Suppressor macrophage treated with lipopolysaccharide for 1 hour (primary cell): ENCODE data around the gene ETNK2.

Experiments
- DNase-seq, 3 donors: peaks; one replicate each; pipeline ENCODE4 v3.0.0-alpha.2; 2020 to 2022

The ETNK2 gene

DNA sequence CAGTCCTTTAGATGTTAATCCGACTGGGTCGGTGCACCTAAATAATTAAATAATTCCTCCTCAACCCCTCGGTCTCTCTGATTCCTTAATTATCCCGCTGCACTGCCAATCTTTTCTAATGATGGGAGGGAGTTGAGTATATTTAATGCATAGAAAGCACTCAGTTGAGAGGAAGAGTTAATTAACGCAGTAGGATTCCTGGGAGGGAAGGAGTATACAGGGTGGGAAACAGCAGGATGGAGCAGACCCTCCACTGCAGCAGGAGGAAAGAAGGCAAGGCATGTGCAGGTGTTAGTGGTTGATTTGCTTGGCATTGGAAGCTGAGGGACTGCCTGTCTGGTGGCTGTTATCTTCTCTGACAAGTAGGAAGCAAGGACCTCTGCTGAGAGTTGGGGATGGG is 24.2 kb upstream of the ETNK2 start:
- no peak for DNase-seq

DNA sequence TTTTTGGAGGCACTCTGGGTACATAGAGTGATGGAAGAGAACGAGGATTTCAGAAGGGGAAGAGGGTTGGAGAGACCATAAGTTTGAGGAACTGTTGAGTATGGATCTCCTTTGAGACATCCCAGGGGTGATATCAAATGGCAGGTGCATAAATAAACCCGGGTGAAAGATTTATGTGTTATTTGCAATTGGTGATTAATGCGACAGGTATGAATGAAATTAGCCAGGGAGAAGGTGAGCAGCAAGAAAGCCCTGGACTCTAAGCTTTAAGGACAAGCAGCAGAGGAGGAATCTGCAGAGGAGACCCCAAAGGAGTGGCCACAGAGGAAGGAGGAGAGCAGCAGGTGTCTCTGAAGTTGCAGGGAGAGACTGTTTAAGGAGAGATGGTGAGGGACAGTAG is 23.1 kb upstream of the ETNK2 start:
- no peak for DNase-seq

DNA sequence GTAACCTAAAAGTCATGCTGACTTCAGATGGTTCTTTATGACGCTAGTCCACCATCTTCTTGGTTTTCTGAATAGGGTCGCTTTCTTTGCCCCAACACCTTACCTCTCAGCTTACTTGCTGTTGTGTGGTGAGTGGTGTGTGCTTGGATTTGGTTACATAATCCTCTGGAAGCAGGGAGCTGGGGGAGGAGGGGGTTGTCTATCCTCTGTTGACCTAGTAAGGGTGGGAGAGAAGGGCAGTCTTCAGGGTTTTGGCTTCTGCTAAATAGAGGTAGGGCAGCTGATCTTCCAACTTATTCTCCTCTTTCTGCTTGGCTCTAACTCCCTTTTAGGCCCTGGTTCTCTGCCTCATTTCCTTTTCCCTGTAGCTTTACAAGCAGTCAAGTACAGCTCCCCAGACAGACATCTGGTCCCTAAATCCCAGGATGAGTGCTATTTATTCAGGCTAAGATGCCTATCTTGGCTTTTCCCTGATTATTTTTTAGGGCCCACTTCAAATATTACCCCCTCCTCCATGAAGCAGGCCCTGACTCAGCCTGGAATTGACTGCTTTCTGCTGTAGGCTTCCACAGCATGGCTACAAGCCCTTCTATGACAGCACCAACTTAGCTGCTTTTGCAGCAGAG is 20.7 kb upstream of the ETNK2 start:
- DNase-seq = no peak

DNA sequence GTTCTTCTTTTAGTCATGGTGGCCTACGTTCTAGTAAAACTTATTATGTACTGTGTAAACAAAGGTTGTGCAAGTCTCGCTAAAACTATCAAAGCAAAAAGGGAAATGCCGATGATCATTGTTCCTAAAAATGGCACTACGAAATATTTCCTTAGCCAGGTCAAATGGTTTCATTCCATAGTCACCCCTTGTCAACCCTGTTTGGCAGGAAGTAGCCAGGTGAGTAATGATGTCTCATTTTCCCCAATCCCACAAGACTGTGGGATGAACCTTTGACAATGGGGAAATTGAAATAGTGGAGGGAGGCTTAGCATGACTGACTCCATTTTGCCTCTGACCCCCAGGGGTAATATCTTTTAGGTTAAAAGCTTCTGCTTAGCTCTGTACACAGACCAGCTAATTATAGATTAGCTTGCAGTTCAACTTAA is 19.9 kb upstream of the ETNK2 start:
- peak; percentile 59 to 79 (median 77) for DNase-seq

DNA sequence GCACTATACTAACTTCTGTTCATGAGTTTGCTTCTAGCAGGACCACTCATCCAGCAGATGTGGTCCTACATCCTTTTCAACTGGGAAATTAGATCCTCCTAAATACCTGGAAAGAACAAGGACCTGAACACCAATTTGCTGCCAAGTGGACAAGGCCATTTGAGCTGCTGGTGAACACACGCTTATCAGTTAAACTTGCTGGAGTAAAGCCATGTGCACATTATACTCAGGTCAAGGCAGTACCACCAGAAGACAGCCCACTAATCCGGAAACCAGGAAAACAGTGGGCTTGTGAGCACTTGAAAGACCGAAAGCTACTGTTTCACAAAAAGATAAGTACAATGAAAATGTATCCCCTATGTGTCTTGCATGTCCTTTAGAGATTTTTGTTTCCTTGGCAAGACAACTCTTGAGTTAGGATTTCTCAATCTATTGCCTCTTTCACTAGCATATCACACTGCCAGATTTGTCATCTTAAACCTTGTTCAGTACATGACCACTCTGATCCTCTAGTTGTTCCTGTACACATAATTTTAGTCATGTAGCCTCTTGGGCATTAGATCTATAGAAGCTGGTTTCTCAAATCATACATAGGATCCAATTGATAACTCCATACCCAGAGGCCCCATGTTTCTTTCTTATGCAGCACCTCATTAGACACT is 18.8 kb upstream of the ETNK2 start:
- DNase-seq = no peak

DNA sequence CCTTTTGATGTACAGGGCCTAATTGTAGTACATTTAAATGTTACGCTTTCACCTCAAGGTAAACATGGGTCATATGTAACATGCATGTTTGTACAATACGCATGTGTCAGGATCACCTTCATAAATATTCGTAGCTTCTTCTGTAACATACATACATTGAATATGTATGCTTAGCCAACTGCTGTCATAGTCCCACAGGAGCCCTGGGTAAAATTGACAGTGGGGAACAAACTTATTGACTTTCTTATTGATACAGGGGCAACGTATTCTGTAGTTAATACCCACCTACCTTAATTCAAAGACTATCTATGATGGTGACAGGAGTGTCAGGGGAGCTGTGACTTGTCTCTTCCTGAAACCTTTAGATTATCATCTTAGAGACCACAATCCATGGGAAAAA is 18.0 kb upstream of the ETNK2 start:
- no peak for DNase-seq

DNA sequence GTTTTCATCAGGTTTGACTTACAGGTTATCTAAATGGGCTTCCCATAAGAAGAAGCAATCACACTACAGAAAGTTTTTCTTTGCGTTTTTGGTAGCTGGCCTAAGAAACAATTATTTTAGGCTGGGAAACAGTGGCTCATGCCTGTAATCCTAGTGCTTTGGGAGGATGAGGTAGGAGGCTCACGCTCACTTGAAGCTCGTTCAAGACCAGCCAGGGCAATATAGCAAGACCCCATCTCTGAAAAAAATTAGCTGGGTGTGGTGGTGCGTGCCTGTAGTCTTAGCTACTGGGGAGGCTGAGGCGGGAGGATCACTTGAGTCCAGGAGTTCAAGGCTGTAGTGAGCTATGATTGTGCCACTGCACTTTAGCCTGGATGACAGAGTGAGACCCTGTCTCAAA is 15.9 kb upstream of the ETNK2 start:
- DNase-seq = no peak

DNA sequence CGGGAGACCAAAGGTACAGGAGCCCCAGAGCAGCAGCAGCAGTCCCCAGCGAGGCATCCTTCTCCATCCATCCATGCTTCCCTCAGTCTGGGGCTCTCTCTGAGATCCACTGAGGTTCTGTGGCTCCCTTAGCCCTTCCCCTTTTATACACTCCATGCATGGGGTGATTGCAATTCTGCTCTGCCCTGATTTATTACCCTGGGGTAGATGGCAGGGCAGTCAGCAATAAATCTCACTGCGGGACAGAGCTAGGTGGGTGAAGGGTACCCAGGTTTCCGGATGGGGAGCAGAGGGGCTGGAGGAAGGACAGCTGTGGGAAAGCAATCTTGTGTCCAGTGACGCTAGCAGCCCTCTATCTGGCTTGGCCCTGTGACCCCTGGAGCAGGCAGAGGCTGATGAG is 14.4 kb upstream of the ETNK2 start, which contains the start of gene REN:
REN (minus strand) TSS at position 119 of the 400 bp plus-strand sequence; CDS start at position 75, 44 bp downstream.
- no peak for DNase-seq

DNA sequence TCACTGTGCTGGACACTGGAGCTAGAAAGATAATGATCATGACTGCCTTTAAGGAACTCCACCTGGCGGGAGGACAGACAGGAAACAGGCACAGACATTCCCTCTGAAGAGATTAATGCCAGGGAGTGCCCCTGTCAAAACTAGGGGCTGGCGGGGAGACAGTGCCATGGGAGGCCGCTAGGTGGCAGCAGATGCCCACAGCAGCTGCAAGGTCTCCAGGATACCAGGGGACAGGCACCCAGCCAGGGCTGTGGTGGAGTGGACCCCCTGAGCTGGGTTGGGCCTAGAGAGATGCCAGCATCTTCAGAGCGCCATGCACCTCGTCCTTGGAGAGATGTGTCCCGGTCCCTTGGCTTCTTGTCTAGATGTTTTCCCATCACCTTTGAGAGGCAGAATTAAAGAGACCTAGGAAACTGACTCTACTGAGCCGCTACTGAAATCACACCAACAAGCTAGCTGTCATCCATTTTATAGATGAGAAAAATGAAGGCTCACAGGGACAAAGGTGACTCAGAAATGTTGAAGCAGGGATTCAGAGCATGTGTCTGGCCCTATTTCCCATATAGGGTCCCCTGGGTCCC is 10.7 kb upstream of the ETNK2 start:
- peak; percentile 78 to 83 (median 81) for DNase-seq

DNA sequence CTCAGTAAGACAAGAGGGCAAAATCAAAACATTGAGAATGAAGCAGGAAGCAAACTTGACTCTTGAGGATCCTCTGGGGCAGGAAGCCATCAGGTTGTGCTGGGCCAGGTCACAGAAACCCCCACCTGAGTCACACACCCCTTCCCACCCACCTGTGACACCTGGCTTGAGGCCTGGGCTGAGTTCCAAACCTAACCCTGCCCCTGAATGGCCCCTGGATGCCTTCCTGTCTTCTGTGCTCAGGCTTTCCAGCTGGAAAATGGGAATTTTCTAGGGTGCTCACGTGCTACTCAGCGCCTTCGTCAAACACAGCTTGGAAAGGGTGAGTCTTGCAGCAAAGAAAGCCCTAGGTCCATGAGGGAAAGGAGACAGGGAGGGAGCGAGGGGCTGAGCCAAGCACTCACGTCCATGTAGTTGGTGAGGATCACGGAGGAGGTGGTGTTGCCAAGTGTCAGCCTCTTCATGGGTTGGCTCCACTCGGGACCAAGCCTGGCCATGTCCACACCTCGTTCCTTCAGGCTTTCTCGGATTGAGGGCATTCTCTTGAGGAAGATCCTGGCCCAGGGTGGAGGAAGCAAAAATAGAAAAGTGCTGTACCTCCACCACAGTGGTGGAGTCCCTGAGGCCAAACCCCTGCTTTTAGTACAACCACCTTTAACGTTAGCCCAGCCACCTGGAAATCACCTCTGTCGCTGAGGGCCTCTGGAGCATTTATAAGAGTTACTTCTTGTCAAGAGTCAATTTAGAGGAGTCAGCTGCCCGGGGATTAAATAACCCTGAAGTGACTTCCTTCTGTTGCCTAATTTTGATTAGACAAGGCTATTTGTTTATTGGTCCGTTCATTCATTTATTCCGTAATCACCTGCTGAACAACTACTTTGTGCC is 10.0 kb upstream of the ETNK2 start:
- DNase-seq = no peak

DNA sequence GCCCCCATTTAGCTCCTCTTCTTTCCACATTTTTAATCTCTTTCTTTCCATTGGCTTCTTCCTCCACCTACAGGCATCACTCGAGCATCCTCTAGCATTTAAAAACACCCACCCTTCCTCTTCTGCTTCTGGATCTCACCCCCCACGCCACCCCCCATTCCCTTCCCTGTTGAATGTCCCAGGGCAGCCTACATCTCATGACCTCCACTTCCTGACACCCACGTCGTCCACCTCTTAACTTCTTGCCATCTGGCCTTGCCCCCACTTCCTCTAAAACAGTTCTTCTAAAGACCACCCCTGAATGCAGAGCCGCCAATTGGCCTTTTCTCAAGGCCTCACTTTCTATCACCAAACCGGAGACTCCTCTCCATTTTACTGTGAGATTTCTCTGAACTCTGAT is 6.1 kb upstream of the ETNK2 start:
- DNase-seq = peak; percentile 22 to 61 (median 56)

DNA sequence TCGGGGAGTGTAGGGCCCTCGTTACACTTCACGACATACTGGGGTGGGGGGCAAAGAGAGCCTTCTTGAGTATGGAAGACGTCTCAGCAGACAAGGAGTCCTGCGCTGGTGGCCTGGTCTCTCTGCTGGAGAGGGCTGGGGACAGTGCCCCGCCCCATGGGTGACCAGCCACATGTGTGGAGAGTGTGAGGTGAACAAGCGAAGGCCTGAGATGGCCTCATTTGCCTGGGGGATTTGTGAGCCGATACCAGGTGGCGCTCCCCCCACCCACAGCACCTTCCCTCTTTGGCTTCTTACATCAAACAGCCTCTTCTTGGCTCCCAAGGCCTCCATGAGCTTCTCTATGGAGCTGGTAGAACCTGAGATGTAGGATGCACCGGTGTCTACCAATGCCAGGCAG is 4.0 kb upstream of the ETNK2 start:
- no peak for DNase-seq

DNA sequence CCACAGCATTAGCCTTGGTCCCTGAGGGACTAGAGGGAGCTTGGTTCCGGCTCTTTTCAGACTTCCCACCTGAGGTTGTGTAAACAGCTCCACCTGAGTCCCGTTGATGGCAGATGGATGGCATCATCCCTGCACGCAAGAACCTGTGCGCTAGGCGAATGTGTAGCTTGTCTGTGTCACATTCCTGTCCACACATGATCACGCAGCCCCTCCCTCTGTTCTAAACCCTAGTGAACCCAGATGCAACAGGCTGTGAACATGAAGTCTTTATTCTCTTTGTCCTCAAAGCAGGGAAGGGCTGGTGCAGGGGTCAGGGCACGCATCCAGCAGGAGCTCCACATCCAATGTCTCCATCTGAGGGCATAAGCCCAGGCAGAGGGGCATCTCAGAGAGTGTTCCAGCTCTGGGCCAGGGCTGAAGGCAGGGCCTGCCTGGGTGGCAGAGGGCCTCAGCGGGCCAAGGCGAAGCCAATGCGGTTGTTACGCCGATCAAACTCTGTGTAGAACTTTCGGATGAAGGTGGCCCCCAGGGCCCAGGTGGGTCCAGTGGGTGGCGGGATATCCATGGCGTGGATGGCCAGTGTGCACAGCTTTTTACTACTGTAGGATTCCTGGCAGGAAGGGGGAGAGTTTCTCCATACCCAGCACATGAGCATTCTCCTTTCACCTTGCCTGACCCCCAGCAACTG is 2.9 kb upstream of the ETNK2 start:
- DNase-seq = no peak

DNA sequence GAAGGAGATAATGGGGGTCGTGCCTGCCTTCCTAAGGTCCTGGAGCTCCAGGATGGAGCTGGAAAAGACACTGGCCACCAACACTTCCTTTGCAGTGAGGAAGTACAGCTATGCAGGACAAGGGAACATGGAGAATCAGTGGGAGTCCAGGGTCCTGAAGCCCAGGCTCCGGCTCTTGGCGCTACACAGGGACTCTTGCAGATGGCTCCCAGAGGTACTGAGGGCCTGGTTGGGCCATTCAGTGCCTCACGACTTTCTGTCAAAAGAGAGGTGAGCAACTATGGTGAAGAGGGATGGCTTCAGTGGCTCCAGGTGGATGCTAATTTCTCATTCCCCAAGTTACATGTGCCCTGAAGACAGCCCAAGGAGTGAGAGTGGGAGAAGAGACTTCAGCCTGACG is 1.8 kb upstream of the ETNK2 start:
- no peak for DNase-seq

DNA sequence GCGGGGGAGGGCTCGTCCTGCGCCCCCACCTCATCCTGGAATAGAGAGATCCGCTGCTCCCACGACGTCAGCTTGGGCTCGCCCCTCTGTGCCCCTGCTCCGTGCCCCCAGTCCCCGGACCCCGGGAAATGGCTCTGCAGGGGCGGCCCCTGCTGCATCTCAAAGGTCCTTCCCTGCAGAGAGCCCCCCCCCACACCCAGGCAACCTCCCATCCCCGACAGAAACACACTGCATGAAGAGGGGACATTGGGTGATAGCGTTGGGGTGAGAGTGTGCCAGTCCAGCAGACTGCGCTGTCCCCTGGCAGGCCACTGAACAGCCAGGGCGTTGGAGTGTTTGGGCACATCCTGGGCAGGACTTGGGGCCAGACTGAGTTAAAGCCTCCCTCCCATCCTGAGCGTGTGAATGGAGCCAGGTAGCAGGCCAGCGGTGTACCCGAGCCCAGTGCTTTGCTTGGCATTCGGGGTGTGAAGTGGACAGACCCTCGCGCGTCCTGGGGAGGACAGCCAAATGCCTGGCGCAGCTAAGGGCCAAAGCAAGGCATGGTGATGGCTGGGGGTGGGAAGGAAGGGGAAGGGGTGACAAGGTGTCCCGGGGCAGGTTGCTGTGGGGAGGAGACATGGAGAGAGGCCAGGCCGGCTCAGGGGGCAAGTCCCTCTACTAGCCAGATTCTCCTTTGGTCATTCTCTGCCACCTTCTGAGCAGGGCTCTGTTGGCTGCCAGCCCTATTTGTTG is 633 bp upstream of the ETNK2 start:
- no peak for DNase-seq

DNA sequence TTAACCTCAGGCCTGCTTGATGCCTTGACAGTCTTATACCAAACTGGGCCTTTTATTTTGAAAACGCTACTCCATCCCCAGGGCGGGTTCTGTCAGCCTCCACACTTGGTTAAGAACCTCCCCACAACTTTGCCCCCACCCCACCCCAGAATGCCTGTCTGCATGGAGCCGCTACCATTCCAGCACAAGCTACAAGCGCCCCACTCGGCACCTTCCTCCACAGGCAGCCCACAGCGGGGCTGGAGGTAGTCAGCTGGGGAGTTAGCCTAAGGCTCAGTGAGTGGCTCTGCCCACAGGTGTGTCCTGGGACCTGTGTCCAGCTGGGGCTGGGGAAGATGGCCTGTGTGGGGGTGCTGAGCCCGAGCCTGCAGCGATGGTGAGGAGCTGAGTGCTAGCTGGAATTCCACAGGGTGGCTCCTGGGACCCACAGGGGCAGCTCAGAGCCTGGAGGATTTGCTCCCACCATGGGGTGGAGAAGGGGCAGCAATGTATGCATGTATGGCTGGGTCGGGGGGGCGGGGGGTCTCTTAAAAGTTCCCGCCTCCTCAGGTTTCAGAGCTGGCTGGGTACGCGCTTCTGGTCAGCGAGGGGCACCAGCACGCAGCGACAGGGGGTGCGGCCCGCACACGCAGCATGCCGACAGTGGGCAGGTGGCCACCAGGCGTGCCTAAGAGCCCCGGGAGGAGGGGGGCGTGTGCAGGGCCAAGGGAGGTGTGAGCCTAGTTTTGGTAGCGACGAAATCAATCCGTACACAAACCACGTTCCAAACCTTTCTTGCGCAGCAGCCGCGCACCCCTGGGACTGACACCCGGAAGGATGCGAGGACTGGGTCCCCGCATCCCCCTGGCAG is 917 bp downstream of the ETNK2 start:
- no peak for DNase-seq

DNA sequence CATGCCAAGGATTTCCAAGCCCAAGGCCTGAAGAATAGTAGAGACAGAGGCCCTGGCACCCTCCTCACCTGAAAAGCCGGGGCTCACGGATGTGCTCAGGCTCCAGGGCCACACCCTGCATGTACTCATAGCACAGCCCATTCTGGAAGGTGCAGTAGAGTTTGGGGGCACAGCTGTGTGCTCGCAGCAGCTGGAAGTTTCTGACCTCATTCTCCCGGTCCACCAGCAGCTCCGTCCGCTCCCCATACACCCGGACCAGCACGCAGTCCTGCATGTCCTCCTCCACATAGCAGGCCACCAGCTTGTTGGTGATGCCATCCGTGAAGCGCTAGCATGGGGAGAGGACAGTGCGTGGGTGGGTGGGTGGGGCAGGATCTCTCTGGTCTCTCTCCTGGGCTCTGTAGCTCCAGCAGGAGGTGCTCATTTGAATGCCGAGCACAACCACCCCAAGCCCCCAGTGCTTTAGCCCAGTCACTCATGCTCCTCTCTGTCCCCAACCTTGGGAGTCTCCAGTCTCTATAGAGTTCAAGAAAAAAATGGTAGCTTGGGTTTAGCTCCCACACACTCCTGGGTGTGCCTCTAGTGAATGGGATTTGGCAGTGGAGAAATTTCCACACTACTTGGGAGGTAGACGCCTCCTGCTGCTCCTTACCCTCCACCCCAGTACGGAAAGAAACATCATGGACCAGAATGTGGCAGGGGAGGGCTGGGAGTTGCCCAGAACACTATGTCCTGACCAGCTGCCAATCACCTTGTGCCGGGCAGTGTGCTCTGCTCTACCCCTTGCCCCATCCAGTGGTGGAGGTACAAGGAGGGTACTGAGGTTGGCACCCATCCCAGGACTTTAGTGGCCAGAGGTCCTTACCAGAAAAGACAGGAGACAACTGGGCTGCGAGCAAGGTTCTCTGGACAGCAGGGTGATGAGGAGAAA is 1.9 kb downstream of the ETNK2 start:
- no peak for DNase-seq

DNA sequence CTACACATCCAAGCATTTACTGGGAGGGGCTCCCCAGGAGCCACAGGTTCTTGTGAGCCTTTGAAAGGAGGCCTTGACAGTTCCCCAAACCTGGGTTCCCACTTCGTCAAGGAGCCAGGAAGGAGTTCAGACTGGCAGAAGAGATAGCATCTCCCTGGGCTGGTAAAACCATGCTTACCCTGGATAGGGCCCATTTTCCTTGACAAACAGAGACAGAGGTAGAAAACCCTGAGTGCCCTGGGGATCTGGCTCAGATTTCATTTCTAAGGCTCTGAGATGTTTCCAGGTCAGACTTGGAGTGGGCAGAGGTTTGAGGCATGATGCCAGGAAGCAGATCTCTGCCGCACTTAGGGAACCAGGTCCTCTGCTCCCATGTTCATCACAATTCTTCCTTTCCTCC is 2.7 kb downstream of the ETNK2 start:
- no peak for DNase-seq

DNA sequence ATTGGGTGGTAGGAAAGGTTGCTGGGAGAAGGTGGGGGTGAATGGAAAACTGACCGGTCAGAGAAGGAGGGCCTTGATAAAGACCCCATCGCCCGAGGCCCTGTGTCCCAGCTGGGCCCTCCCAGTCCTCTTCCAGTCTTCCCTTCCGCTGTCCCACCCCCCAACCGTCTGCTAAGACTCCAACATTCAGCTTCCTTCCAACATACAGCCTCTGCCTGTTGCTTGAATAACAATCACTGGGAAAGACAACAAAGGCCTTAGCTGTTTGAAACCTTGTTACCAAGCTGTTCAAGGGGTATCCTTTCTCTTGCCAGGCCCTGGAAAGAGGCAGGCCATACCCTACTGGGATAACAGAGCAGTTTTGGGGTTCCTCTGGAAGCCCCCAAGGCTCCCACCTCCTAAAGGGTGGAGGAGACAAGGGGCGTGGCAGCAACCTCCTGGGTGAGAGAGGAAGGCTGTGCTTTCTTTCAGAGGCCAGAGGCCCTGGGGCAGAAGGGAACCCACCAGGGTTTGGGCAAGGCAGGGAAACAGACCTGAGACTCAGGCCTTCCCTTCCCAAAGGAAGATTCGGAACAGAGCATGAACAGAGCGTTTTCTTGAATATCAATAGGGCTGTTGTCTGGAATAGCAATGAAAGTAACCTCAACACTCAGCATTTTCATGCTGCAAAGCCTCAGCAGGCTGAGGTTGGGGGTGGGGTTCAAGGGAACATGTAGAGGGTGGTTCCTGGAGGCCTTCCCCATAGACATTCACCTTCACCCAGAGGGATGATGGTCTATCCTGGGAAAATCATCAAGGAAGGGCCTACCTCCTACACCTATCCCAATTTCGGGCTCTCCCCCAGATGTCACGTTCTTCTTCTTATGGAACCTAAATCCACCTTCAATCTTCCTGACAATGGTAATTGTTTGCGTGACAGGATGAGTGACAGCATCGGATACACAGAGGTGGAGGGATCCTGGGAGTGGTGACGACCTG is 4.1 kb downstream of the ETNK2 start:
- DNase-seq = no peak
